Left colon (tissue), 2 donors: ENCODE measurements around the gene ZDHHC6. TPM values are rescaled to one million over a fixed set of nuclear protein-coding genes. Genes with fewer than 3 reads are reported as not detected.
"Not testable (repeated sequence)": the region's sequence is repeated elsewhere in the genome, so short reads cannot be mapped to it uniquely, and the experiment has no call there.

ENCODE experiments used
- ATAC-seq: fragments of 200-7000 bp; cut with Tn5 transposase; one replicate; pipeline ENCODE4 v1.9.1; 2020; ENCODE audit warnings: mild to moderate bottlenecking, moderate library complexity
- DNase-seq, 2 donors: peaks; one replicate each; pipeline ENCODE4 v3.0.0-alpha.2; 2020
- intact Hi-C, 2 donors: fragments of 100-400 bp; cut with DNase I in 1 of 2; cut with micrococcal nuclease in 1 of 2; formaldehyde crosslinking; loops; one replicate each; pipeline versions ENCODE4 v1.11.2 to v1.14.0; 2022; cut with DNase I, micrococcal nuclease
- total RNA-seq, 2 donors: library from RNA; stranded (reverse); fragmentation: NEBNext Ultra II Directional; extraction: Animal tissue kit (Norgen Biotek cat#: 25700); gene quantifications; one replicate each; pipeline ENCODE4 v1.2.1, GENCODE V29; 2021
- donor health status: DM: no; HTN: no; CAD: no.
- donor health status: DM: yes; HTN: yes; CAD: no.

The ZDHHC6 gene
- total RNA-seq, 2 donors from 2014 or later, result 31.7 to 34.0 TPM

- intact Hi-C loops, result no loop called here
- DNase-seq (no peak), ATAC-seq (peak; percentile 15)
These were observed 42.1 kb downstream of the ZDHHC6 start for GRCh38 chr10:112404617-112405016.

GRCh38 chr10:112402917-112403316, 43.8 kb downstream of the ZDHHC6 start:
- intact Hi-C loops, result no loop called here
- no peak for DNase-seq
- peak; percentile 86 for ATAC-seq

- intact Hi-C loops, result no loop called here
- DNase-seq (no peak), ATAC-seq (no peak)
These were observed 49.1 kb downstream of the ZDHHC6 start for GRCh38 chr10:112397592-112397991.

GRCh38 chr10:112395809-112396530, 50.7 kb downstream of the ZDHHC6 start:
- intact Hi-C loops, result no loop called here
- no peak for ATAC-seq
- DNase-seq, result peak in 1 of 2 donors; percentile 18

- intact Hi-C loops, result no loop called here
- DNase-seq (peak; percentile 58 to 72), ATAC-seq (peak; percentile 76)
These were observed 52.2 kb downstream of the ZDHHC6 start for GRCh38 chr10:112394475-112394875.

GRCh38 chr10:112393827-112394226, 52.9 kb downstream of the ZDHHC6 start:
- DNase-seq (no peak), ATAC-seq (no peak)
- intact Hi-C loops, result no loop called here

- intact Hi-C loops, result no loop called here
- DNase-seq, result peak; percentile 45 to 49
- ATAC-seq, result peak; percentile 30
These were observed 53.4 kb downstream of the ZDHHC6 start for GRCh38 chr10:112393341-112393740.

- intact Hi-C loops, result no loop called here
- ATAC-seq (no peak), DNase-seq (no peak)
These were observed 56.5 kb downstream of the ZDHHC6 start for GRCh38 chr10:112390125-112390703.

GRCh38 chr10:112389271-112389822, 57.4 kb downstream of the ZDHHC6 start:
- intact Hi-C loops, result no loop called here
- DNase-seq (peak in 1 of 2 donors; percentile 49), ATAC-seq (peak; percentile 42)

GRCh38 chr10:112388548-112388947, 58.2 kb downstream of the ZDHHC6 start:
- ATAC-seq (peak; percentile 44), DNase-seq (no peak)
- intact Hi-C loops, result no loop called here

- intact Hi-C loops, result not testable (repeated sequence)
- ATAC-seq, result peak; percentile 13
- peak in 1 of 2 donors; percentile 24 for DNase-seq
These were observed 58.7 kb downstream of the ZDHHC6 start for GRCh38 chr10:112388056-112388455.

GRCh38 chr10:112385201-112385600, 61.5 kb downstream of the ZDHHC6 start:
- DNase-seq, result no peak
- intact Hi-C loops, result no loop called here
- ATAC-seq, result peak; percentile 35

- ATAC-seq (no peak), DNase-seq (no peak)
- intact Hi-C loops, result no loop called here
These were observed 62.6 kb downstream of the ZDHHC6 start for GRCh38 chr10:112384141-112384540.

GRCh38 chr10:112383325-112383724, 63.4 kb downstream of the ZDHHC6 start:
- intact Hi-C loops, result no loop called here
- peak; percentile 40 to 70 for DNase-seq
- peak; percentile 80 for ATAC-seq

- DNase-seq (no peak), ATAC-seq (peak; percentile 21)
- intact Hi-C loops, result no loop called here
These were observed 64.0 kb downstream of the ZDHHC6 start for GRCh38 chr10:112382515-112383235.

Other genes starting within 250 kb of the ZDHHC6 start
- not detected for gene TECTB, start 163.5 kb downstream of the ZDHHC6 start, total RNA-seq
- 100 to 1,000 TPM; 216 to 301 TPM for gene ACSL5, start 72.8 kb downstream of the ZDHHC6 start, total RNA-seq
- gene VTI1A, start 301 bp upstream of the ZDHHC6 start, total RNA-seq, result 10 to 100 TPM; 44.4 to 52.8 TPM